ENCODE data around the gene TPST2. TPM values are rescaled to one million over a fixed set of nuclear protein-coding genes. Genes with fewer than 3 reads are reported as not detected.

TPST2 gene
- total and polyA plus RNA-seq, 10 of the 15 experiments (the other 5 are each of a cell fraction or from before 2014, with no cell fraction given) = 6.3 to 33.7 (median 28.4) TPM

- TF ChIP-seq E2F8 (IDR thresholded peaks at IDR 0.05; ENCODE audit: low read depth, partially characterized antibody) (no peak), JUNB (IDR thresholded peaks at IDR 0.05) (no peak), CUX1 (IDR thresholded peaks at IDR 0.05; ENCODE audit: insufficient replicate concordance, low read depth, low read length) (no peak), POU2F2 (IDR thresholded peaks at IDR 0.05; ENCODE audit: borderline replicate concordance, low read depth, low read length) (no peak), ZBTB33 (IDR thresholded peaks at IDR 0.05) (no peak)
These were observed 31.6 kb downstream of the TPST2 start (continued) for GRCh38 chr22:26558248-26558895.
